ENCODE data around the gene ARHGEF17.

Gene ARHGEF17

GRCh38 chr11:73359930-73360742, 52.1 kb downstream of the ARHGEF17 start:
- DNase-seq, result peak; percentile 38

GRCh38 chr11:73360743-73361369, 52.8 kb downstream of the ARHGEF17 start:
- no peak for DNase-seq

GRCh38 chr11:73361953-73362776, 54.1 kb downstream of the ARHGEF17 start:
- peak; percentile 79 for DNase-seq

DNA sequence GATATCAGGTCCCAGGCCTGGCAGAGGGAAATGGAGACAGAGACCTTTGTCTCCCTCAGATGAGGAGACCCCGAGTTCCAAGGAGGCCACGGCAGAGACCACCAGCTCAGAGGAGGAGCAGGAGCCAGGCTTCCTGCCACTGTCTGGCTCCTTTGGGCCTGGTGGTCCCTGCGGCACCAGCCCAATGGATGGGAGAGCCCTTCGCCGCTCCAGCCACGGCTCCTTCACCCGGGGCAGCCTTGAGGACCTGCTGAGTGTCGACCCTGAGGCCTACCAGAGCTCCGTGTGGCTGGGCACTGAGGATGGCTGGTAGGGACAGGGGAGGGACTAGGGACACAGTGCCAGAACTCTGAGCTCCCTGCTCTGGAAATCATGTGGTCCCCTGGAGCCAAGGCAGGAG, 55.1 kb downstream of the ARHGEF17 start:
- no peak for DNase-seq

- DNase-seq, result no peak
These were observed 57.5 kb downstream of the ARHGEF17 start for GRCh38 chr11:73365352-73366264.

- DNase-seq, result no peak
These were observed 58.2 kb downstream of the ARHGEF17 start for GRCh38 chr11:73366265-73366610.

DNA sequence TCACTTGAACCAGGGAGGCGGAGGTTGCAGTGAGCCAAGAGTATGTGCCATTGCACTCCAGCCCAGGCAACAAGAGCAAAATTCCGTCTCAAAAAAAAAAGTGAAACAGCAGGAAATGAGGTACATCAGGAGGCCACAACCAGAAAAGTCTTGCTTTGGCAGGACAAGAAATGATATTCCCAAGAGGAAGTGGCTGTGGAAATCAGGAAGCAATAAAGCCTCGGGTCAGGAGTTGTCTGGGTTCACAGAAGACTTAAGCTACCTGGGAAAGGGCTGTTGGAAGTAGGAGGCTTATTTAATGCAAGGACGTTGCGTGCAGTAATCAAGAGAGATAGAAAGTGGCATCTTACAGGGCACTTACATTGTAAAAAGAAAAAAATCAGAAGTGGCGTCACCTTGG, 58.9 kb downstream of the ARHGEF17 start:
- DNase-seq, result no peak

DNA sequence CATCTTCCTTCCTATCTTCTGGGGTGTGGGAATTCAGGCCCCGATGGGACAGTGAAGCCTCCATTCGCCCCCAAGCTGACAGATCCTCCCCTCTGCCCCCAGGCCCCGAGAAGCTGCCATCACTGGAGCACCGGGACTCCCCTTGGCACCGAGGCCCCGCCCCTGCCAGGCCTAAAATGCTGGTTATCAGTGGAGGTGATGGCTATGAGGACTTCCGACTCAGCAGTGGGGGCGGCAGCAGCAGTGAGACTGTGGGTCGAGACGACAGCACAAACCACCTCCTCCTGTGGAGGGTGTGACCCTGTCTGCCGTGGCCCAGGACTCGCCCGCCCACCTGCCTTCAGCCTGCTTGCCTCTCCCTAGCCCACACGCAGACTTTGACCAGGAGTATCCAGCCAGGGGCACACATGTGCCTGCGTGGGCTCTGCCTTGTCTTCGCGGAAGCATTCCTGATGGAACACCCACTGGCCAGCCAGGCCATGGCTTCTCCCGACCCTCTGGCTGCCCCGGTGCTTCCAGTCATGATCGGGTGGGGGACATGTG, 59.5 kb downstream of the ARHGEF17 start:
- no peak for DNase-seq

GRCh38 chr11:73372375-73372993, 64.4 kb downstream of the ARHGEF17 start:
- no peak for DNase-seq

- DNase-seq, result no peak
These were observed 66.1 kb downstream of the ARHGEF17 start for GRCh38 chr11:73374151-73374550.

- DNase-seq, result peak; percentile 35
These were observed 67.7 kb downstream of the ARHGEF17 start for GRCh38 chr11:73375830-73376159.

- peak; percentile 84 for DNase-seq
These were observed 68.2 kb downstream of the ARHGEF17 start, which contains the start of gene RELT for GRCh38 chr11:73376160-73376802. TSS of gene RELT (plus strand) at chr11:73376399. CDS start at chr11:73389137, 12,738 bp downstream.

DNA sequence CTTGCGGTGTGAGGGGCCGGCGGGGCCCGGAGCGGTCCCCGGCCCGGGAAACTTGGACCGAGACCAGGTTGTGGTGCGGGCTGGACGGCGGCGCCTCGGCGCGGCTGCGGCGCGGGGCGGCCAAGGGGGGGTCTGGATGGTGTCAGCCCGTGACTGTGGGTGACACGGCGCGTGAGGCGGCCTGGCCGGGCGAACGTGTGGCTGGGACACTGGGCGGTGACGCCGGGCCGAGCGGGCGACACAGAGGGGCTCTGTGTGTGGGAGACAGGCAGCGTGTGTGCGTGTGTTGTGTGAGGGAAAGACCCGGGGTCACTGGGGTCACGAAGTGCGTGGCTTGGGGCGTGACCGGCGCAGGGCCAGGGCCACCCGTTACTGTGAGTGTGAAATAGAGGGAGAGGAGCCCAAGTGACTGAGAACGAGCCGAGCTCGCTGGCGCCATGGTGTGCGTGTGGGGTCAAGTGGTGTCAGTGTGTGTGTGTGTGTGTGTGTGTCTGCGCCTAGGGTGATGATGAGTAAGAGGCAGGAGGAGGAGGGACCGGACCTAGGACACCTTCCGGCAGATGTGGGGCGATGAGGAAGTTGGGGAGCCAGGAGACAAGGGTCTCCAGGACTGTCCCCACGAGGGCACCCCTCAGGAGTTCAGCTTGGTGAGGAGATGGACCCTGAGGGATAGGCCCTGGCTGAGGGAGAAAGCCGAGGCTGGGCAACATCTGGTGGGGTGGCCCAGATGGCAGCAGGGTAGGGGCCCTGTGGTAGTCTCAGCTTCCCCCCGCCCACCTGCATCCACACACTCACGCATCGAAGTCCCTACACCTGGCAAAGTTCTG, 68.9 kb downstream of the ARHGEF17 start:
- DNase-seq, result peak; percentile 41

- DNase-seq, result no peak
These were observed 71.3 kb downstream of the ARHGEF17 start for GRCh38 chr11:73379189-73379880.

GRCh38 chr11:73380331-73380730, 72.3 kb downstream of the ARHGEF17 start:
- no peak for DNase-seq

DNA sequence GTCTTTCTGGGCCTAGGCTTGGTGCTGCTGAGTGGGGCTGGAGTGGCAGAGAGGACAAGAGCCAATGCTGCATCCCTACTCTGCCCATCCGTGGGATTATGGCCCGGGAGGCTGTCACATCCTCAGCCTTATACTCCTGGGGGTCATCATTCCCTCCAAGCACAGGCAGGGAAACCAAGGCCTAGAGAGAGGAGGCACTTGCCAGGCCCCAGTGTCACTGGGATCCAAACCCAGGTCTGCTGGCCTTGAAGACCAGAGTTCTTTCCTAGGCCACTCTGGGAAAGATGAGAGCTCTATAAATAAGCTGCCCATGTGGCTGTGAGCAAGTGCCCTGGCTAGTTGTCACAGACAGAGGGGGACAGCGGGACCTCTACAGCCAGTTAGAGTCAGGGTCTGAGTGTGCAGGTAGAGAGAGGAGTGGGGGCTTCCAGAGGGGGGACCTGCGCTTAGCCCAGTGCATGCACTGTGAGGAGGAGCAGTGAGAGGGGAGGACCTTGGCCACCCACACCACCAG, 72.9 kb downstream of the ARHGEF17 start:
- no peak for DNase-seq

DNA sequence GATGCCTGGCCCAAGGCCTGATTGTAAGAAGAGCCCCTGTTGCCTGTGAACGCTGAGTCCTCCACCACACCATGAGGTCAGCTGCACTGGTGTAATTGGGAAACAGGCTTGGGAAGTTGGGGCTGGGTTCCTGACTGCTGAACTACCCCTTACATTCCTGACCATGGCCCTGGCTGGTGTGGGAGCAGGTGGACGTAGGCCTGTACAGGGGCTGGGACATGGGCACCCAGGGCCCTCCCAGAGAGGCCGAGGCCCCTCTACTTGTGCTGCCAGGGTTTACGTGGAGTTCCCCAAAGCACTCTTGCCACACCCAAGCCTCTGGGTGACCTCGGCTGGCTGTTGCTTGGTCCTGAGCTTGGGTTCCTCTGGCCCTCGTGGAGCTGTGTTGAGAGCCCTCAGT, 73.5 kb downstream of the ARHGEF17 start:
- no peak for DNase-seq

- no peak for DNase-seq
These were observed 74.1 kb downstream of the ARHGEF17 start for GRCh38 chr11:73382183-73382582.

GRCh38 chr11:73382747-73383146, 74.7 kb downstream of the ARHGEF17 start:
- no peak for DNase-seq

Data from NCI-H146 (cell line).